HepG2 (cell line): ENCODE measurements around the gene GLOD5. TPM values are rescaled to one million over a fixed set of nuclear protein-coding genes. Genes with fewer than 3 reads are reported as not detected.

ENCODE experiments used
- CHD2 ChIP-seq: IDR thresholded peaks from 2 replicates; pipeline ENCODE4 v1.6.1; 2011; ENCODE audit warnings: low read depth, low read length, improper control_type of control experiment
- DMAP1 ChIP-seq: IDR thresholded peaks from 2 replicates; pipeline ENCODE4 v1.6.1; 2016
- HMGXB3 ChIP-seq: sonication (generic); formaldehyde crosslinking; IDR thresholded peaks from 2 replicates; pipeline ENCODE4 v1.4.0; 2020; ENCODE audit warnings: missing genetic modification reagents, borderline replicate concordance
- HNF4A ChIP-seq: sonication (generic); formaldehyde crosslinking; IDR thresholded peaks from 2 replicates; pipeline ENCODE4 v1.4.0; 2020; ENCODE audit warnings: missing genetic modification reagents
- KDM5A ChIP-seq: fragments of 200-600 bp; sonication (generic); IDR thresholded peaks from 2 replicates; pipeline ENCODE4 v1.7.0; 2018; ENCODE audit warnings: antibody characterized with exemption, mild to moderate bottlenecking, low read length, borderline replicate concordance
- KMT2B ChIP-seq: IDR thresholded peaks from 2 replicates; pipeline ENCODE4 v1.6.1; 2016; ENCODE audit warnings: missing genetic modification reagents, missing compliant biosample characterization
- NR1H2 ChIP-seq: sonication (generic); formaldehyde crosslinking; IDR thresholded peaks from 2 replicates; pipeline ENCODE4 v1.8.1; 2022; ENCODE audit warnings: low read depth, missing genetic modification reagents, borderline replicate concordance
- PHF8 ChIP-seq: sonication (generic); formaldehyde crosslinking; IDR thresholded peaks from 2 replicates; pipeline ENCODE4 v1.5.0; 2020; ENCODE audit warnings: missing genetic modification reagents
- POLR2AphosphoS5 ChIP-seq: IDR thresholded peaks from 2 replicates; pipeline ENCODE4 v1.6.1; 2012; ENCODE audit warnings: low read depth, low read length
- POLR2G ChIP-seq: fragments of 200-400 bp; formaldehyde crosslinking; IDR thresholded peaks from 2 replicates; pipeline ENCODE4 v1.6.1; 2018; ENCODE audit warnings: mild to moderate bottlenecking, low read depth, low read length, moderate library complexity
- SAP130 ChIP-seq: IDR thresholded peaks from 2 replicates; pipeline ENCODE4 v1.6.1; 2016; ENCODE audit warnings: low read depth
- SMYD3 ChIP-seq: sonication (generic); formaldehyde crosslinking; IDR thresholded peaks from 2 replicates; pipeline ENCODE4 v1.8.1; 2023; ENCODE audit warnings: mild to moderate bottlenecking, missing genetic modification reagents
- SPEN ChIP-seq: sonication (generic); formaldehyde crosslinking; IDR thresholded peaks from 2 replicates; pipeline ENCODE4 v1.5.1; 2020; ENCODE audit warnings: low read depth, mild to moderate bottlenecking, missing genetic modification reagents
- TFDP1 ChIP-seq: IDR thresholded peaks from 2 replicates; pipeline ENCODE4 v1.6.1; 2016; ENCODE audit warnings: missing compliant biosample characterization, missing genetic modification reagents, borderline replicate concordance
- YEATS4 ChIP-seq: sonication (generic); formaldehyde crosslinking; IDR thresholded peaks from 2 replicates; pipeline ENCODE4 v1.4.0; 2020; ENCODE audit warnings: missing genetic modification reagents, borderline replicate concordance
- ZBTB3 ChIP-seq: sonication (generic); formaldehyde crosslinking; IDR thresholded peaks from 2 replicates; pipeline ENCODE4 v1.4.0; 2020; ENCODE audit warnings: low read depth, mild to moderate bottlenecking, moderate library complexity, missing genetic modification reagents, borderline replicate concordance
- ZBTB33 ChIP-seq: sonication (generic); formaldehyde crosslinking; IDR thresholded peaks from 2 replicates; pipeline ENCODE4 v1.4.0; 2020; ENCODE audit warnings: missing genetic modification reagents
- ZFX ChIP-seq: sonication (generic); formaldehyde crosslinking; IDR thresholded peaks from 2 replicates; pipeline ENCODE4 v1.4.0; 2020; ENCODE audit warnings: mild to moderate bottlenecking, low read depth, missing genetic modification reagents, moderate library complexity
- ZNF317 ChIP-seq: sonication (generic); formaldehyde crosslinking; IDR thresholded peaks from 2 replicates; pipeline ENCODE4 v1.5.0; 2020; ENCODE audit warnings: mild to moderate bottlenecking, missing genetic modification reagents
- ZNF343 ChIP-seq: sonication (generic); formaldehyde crosslinking; IDR thresholded peaks from 2 replicates; pipeline ENCODE4 v1.4.0; 2020; ENCODE audit warnings: mild to moderate bottlenecking, missing genetic modification reagents
- ZNF430 ChIP-seq: sonication (generic); formaldehyde crosslinking; IDR thresholded peaks from 2 replicates; pipeline ENCODE4 v1.9.0; 2021; ENCODE audit warnings: mild to moderate bottlenecking, missing genetic modification reagents
- ZNF652 ChIP-seq: IDR thresholded peaks from 2 replicates; pipeline ENCODE4 v1.6.1; 2016; ENCODE audit warnings: low read depth, borderline replicate concordance
- ZNF703 ChIP-seq: sonication (generic); formaldehyde crosslinking; IDR thresholded peaks from 2 replicates; pipeline ENCODE4 v1.5.1; 2020; ENCODE audit warnings: missing genetic modification reagents, mild to moderate bottlenecking, moderate library complexity, borderline replicate concordance
- polyA plus RNA-seq, 8 experiments: library from polyadenylated mRNA; depleted of rRNA in 3 of 8; stranded (reverse) in 7 of 8; unstranded in 1 of 8; fragments of >200 nt; fragmentation: Illumina TruSeq in 4 of 8; extraction: Trizol in 4 of 8; gene quantifications; 2 replicates each; pipeline versions ENCODE4 v1.2.1 to v1.2.3, GENCODE V29; 2011 to 2016; ENCODE audit warnings: low read depth in 4 of 8, missing spikeins in 1 of 8, mixed read lengths in 1 of 8; ENCODE audit not compliant: insufficient read depth in 1 of 8
- total RNA-seq, 5 experiments: library from RNA; depleted of rRNA; stranded (reverse); fragments of >200 nt; fragmentation: Illumina TruSeq; extraction: Trizol; gene quantifications; 2 replicates each; pipeline ENCODE4 v1.2.3, GENCODE V29; 2016; ENCODE audit warnings: low read depth in 1 of 5

GLOD5 gene
- total and polyA plus RNA-seq, 2 of the 13 experiments (the other 11 are each of a cell fraction or from before 2014, with no cell fraction given) = 0.93 to 1.3 TPM

GRCh38 chrX:48802089-48802904, 40.8 kb downstream of the GLOD5 start (continued):
- no peak for TF ChIP-seq TFDP1 (CRISPR knock-in tag)
- TF ChIP-seq ZNF317 (CRISPR knock-in tag) = 0 out of 2 replicates have a peak, but pooled peaks have one; percentile 23
- peak; percentile 45; the same call in 1 of the 2 replicates for TF ChIP-seq KDM5A
- no peak for TF ChIP-seq ZBTB3 (CRISPR knock-in tag)
- no peak for TF ChIP-seq KMT2B (CRISPR knock-in tag)
- 0 out of 2 replicates have a peak, but pooled peaks have one; percentile 37 for TF ChIP-seq SPEN (CRISPR knock-in tag)
- peak; percentile 9; the same call in 1 of the 2 replicates for TF ChIP-seq SAP130 (CRISPR knock-in tag)
- TF ChIP-seq ZNF343 = no peak
- peak; percentile 27; the same call in 1 of the 2 replicates for TF ChIP-seq HNF4A (CRISPR knock-in tag)
- no peak for TF ChIP-seq CHD2
- TF ChIP-seq HMGXB3 (CRISPR knock-in tag) = no peak
- no peak for TF ChIP-seq SMYD3 (CRISPR knock-in tag)
- TF ChIP-seq YEATS4 (CRISPR knock-in tag) = peak; percentile 36; the same call in 1 of the 2 replicates
- TF ChIP-seq PHF8 (CRISPR knock-in tag) = peak; percentile 59
- peak; percentile 68 for TF ChIP-seq ZFX (CRISPR knock-in tag)
- no peak for TF ChIP-seq ZNF652
- no peak for TF ChIP-seq ZBTB33 (CRISPR knock-in tag)
- peak; percentile 65; the same call in 1 of the 2 replicates for TF ChIP-seq DMAP1 (CRISPR knock-in tag)
- 0 out of 2 replicates have a peak, but pooled peaks have one; percentile 57 for TF ChIP-seq ZNF430 (CRISPR knock-in tag)
- TF ChIP-seq NR1H2 (CRISPR knock-in tag) = no peak
- no peak for TF ChIP-seq ZNF703
- TF ChIP-seq POLR2AphosphoS5 = peak; percentile 56
- TF ChIP-seq POLR2G = peak; percentile 73
